GM18519 (cell line): ENCODE measurements around the gene PLEKHF1.
"Not testable (repeated sequence)": the region's sequence is repeated elsewhere in the genome, so short reads cannot be mapped to it uniquely, and the experiment has no call there.

Experiments
- ATAC-seq: cut with Tn5 transposase; IDR thresholded peaks from one replicate; pipeline ENCODE4 v1.9.1; 2021; ENCODE audit warnings: mild to moderate bottlenecking, moderate library complexity; ENCODE audit not compliant: unreplicated experiment, low FRiP score

PLEKHF1 gene

DNA sequence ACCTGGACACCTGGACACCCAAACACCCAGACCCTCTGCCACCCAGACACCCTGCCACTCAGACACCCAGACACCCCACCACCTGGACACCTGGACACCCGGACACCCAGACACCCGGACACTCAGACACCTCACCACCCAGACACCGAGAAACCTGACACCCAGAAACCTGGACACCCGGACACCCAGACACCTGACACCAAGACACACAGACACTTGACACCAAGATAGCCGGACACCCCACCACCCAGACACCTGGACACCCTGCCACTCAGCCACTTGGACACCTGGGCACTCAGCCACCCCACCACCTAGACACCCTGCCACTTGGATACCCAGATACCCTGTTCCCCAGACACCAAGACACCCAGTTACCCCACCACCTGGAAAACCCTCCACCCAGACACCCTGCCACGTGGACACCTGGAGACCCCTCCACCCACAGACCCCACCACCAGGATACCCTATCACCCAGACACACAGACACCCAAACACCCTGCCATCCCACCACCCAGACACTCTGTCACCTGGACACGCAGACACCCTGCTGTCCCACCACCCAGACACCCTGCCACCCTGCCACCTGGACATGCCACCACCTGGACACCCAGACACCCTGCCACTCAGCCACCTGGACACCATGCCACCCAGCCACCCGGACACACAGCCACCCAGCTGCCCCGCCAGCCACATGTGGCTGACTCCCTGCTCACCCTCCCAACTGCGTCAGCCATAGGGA, 32.4 kb downstream of the PLEKHF1 start:
- ATAC-seq, result no peak

DNA sequence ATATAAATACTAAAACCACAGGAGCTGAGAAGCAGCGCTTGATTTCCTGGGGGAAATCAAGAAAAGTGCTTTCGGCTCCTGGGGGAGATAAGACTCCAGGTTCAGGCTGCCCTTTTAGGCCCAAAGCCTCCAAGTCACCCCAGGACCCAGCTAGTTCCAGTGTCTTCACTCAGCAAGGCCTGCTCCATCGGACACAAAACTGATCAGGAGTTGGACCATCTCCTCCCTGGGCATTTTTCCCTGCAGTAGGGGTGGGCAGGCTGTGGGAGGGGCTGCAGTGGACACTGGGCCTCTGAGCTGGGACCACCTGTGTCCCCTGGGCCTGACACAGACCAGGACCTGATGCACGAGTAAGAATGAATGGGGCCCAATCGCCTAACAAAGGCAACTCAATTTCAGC, 34.6 kb downstream of the PLEKHF1 start:
- ATAC-seq, result no peak

DNA sequence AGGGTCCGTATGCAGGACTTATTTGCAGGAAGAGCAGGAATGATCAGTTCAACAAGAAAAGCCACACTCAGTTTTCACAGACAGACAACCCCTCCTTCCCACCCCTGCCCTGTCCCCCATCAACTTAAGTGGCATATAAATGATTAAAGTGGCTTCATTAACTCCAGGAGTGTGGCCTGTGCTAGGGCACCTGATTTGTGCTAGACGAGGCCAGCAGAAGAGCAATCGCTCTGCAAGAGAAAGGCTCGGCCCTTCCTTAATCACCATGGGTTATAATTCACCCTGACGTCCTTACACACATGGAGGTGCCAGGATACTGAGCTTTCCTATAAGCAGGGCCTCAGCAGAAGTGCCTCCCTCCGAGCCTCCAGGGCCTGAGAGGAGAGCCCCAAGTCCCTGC, 35.2 kb downstream of the PLEKHF1 start:
- ATAC-seq, result no peak

- ATAC-seq, result no peak
Observed at GRCh38 chr19:29702161-29702962, 37.1 kb downstream of the PLEKHF1 start.

DNA sequence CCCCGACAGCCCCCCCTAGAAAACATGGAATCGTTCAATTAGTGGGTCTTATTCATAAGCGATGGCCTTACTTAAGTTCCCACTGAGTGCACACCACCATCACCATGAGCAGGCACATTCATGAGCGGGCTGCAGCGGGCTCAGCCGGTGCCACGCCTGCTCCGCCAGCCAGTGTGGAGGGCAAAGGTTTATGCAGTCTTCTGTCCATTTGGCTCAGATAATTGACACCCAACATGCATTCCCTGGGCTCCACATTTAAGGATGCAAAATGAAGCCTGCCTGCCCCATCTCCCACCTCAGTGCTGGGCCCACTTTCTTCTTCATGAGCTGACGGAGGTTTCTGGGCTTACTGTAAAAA, 37.7 kb downstream of the PLEKHF1 start:
- no peak for ATAC-seq

DNA sequence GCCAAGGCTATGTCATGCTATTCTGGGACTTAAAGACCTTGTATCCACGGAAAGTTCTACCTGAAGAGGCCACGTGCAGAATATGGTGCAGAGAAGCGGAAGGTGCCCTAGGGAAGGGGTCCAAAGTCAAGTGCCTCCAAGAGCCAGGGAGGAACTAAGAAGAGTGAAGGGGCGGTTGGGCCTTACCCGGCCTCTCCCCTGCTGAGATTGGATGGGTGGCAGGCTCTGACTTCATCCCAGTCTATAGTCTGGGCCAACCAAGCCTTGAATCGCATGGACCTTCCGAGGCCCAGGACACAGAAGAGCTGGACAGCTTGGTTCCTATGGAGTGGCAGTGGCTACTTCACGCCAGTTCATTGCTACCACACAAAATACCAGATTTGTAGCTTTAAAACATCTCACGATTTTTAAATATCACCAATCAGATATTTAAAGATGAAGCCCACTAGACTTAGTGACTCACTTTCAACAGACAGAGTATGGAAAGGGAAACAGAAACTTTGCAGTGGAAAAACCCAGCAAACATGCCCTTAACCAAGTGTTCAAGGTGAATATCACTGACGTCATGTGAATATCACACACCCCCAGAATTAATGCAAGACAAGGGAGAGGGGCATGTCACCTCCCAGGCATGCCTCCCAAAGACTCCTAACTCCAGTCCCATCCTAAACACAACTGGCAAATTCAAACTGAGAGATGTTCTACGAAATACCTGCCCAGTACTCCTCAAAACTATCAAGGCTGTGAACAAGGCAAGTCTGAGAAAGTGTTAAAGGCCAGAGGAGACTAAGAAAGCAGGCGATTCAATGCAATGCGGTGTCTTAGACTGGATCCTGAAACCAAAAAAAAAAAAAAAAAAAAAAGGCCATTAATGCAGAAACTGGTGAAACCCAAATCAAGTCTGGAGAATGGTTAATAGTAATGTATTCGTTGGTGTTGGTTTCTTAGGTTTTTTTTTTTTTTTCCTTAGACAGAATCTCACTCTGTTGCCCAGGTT, 39.6 kb downstream of the PLEKHF1 start:
- ATAC-seq, result peak; percentile 47

GRCh38 chr19:29705706-29706105, 40.4 kb downstream of the PLEKHF1 start:
- ATAC-seq, result no peak

DNA sequence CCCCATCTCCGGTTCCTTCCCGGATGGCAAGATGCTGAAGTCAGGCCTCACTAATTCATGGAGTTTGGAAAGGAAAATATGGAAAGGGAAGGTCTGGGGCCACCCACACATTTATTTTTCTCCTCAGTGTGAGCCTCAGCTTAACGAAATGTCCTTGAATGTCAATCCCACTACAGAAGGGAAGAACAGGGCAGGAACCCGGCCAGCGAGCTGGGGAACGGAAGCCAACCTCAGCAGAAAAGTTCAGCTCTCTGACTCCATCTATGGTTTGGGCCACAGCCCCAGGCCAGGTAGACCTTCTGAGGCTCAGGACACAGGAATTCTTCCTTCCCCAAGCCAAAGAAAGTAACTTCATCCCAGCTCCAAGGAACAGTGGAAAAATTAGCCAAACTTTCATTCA, 41.4 kb downstream of the PLEKHF1 start:
- ATAC-seq, result no peak

DNA sequence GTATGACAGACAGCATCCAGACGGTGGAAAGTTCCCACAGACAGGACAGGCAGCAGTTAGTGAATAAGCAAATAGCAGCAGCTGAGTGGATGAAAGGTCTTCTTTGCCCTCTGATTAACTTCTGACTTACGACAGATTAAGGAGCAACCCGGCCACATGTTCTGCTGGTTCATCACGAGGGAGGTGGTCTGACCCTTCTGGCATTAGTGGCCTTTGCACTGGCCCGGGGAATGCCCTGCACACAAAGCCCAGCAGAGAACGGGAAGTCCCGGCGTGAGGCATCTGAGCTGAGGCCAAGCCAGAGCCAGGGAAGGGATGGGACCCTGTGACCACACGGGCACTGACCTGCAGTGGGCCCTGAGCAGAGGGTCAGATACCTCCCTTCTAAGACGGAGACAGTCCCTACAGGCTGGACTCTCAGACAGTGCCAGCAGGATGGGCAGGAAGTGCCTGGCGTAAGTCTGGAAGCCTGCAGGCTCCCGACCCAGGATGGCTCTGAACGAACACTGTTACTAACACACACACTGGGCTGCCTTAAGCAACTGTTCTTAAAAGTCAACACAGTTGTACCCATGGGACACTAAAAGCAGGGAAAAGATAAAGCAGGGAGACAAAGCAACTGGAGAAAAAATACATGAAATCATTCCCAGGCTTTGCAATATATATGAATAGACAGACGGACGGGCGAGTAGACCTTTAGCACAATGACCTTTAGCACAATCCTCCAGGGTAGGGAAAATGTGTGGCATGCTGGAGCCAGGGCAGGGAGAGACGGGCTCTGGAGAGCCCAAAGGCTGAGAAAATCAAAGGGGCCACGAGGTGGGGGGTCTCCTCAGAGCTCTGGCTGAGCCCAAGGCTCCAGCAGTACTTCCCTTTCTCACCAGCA, 43.5 kb downstream of the PLEKHF1 start:
- no peak for ATAC-seq

DNA sequence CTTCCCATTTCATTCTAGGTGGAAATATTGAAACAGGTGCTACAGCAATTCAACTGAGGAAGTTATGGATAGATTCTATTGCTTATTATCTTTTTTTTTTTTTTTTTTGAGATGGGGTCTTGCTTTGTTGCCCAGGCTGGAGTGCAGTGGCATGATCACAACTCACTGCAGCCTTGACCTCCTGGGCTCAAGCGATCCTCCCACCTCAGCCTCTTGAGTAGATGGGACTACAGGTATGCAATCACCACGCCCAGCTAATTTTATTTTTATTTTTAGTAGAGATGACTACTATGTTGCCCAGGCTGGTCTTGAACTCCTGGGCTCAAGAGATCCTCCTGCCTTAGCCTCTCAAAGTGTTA, 44.2 kb downstream of the PLEKHF1 start:
- ATAC-seq, result not testable (repeated sequence)

- ATAC-seq, result no peak
Observed at GRCh38 chr19:29711584-29712132, 46.4 kb downstream of the PLEKHF1 start.

DNA sequence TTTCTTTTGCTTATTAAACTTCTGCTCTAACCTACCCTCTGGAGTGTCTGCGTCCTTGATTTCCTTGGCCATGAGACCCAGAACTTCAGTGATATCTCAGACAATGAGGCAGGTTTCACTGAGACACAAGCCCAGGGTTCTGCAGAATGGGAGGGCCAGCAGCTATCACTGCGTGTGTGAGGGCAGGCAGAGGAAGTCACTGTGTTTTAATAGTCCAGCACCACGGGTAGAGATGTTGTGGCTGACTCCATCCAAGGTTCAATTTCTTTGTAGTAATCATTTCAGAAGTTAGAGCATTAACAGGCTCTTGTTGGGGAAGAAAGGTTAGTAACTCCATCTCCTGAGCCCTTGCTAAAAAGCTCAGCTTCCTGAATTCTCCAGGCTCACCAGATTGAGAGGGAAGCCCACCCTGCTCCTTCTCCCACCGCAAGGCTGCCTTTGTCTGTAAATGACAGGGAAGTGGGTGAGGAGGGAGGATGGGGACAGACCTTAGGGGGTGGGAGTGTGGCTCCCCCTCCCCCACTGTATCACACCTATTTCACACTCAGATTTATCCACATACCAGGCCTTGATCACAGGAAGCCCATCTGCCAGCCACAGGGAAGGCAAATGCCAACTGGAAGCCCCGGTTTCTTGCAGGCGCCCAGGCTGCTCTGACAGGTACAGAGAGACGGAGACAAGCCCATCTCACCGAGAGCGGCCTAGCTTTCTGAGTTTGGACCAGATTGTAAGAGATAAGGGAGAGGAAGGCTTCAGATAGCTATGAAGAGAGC, 47.7 kb downstream of the PLEKHF1 start:
- no peak for ATAC-seq

DNA sequence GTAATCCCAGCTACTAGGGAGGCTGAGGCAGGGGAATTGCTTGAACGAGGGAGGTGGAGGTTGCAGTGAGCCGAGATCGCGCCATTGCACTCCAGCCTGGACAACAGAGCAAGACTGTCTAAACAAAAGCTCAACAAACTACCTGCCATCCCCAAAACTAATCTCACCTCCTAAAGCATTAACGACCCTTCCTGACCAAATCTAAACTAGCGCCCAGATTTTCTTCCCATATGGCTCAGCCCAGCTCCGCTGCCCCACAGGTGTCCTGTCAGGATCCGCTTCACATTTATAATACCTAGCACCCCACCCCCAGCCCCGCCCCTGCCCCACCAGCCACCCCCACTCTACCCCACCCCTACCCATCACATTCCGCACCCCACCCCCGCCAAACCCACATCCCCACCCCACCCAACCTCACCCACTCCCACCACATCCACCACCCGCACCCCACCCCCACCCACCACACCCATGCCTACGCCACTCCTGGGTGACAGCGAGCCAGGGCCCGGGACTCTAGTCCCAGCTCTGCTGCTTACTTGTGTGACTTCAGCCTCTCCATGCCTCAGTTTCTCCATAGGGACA, 49.2 kb downstream of the PLEKHF1 start:
- peak; percentile 18 for ATAC-seq

- peak; percentile 51 for ATAC-seq
Observed at GRCh38 chr19:29714953-29715700, 49.9 kb downstream of the PLEKHF1 start, which contains the start of gene C19orf12. C19orf12 (minus strand) TSS chr19:29715261; CDS start chr19:29708413, 6,848 bp downstream.

DNA sequence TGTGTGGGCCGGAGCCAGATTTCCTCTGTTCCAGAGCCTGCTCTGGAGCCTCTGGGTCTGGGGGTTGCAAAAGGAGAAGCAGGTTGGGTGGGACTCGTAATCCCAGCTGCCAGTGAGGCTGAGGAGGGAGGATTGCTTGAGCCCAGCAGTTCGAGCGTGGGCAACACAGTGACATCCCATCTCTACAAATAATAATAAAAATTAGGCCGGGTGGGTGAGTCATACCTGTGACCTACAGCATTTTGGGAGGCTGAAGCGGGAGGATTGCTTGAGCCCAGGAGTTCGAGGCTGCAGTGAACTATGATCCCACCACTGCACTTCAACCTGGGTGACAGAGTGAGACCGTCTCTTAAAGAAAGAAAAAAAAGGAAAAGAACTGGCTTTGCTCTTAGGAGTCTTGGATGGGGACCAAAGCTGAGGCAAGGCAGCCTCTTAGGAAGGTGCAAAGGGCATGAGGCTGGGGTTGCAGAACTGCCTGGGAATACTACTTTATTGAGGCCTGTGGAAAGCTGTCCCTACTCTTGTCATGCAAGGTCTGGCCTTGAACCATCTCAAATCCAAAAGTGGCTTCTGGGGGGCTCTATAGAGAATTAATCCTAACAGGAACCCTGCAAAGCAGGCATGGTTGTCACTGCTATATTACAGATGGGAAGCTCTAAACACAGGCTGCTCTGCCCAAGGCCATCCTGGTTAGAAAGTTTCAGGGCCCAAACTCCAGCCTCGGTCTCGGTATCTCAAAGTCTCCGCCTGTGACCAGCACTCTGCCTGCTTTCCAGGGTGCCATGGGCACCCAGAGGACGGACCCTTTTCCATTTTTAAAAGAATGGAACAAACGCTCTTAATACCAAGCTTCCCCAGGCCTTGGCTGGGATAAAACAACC, 50.7 kb downstream of the PLEKHF1 start:
- ATAC-seq, result peak; percentile 4

DNA sequence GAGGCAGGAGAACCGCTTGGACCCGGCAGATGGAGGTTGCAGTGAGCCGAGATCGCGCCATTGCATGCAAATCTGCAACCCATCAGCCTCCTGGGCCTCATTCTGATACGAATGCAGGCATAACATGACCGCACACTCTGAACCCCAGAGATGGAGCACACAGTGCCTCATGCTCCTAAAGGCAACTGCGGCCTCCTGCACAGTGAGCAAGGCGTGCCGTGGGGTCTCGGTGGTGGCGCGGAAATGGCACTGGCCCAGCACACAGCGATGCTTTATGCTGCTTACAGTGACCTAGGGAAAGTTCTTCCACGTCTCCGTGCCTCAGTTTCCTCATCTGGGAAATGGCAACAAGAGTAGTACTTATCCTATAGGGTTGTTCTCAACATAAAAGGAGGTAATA, 51.8 kb downstream of the PLEKHF1 start:
- ATAC-seq, result no peak
